ENCODE data around the gene SIK3.

SIK3 gene

GRCh38 chr11:116948391-116948790 is 149.8 kb downstream of the SIK3 start:
- H3K36me3 ChIP-seq (ENCODE audit: control insufficient read depth, insufficient read depth, low read length) = no peaks in the 10 kb centered on the region; the same call in 1 of the 2 replicates
- no peak overlapping the region for H3K4me3 ChIP-seq (replicated peaks; ENCODE audit: low read depth, low read length)

GRCh38 chr11:116946414-116946813 is 151.8 kb downstream of the SIK3 start:
- Histone ChIP-seq H3K36me3 (ENCODE audit: control insufficient read depth, insufficient read depth, low read length) (no peaks in the 10 kb centered on the region; the same call in 1 of the 2 replicates), H3K4me3 (replicated peaks; ENCODE audit: low read depth, low read length) (no peak overlapping the region), H3K27me3 (replicated peaks; ENCODE audit: control insufficient read depth, insufficient read depth, low read length) (no peaks in the 10 kb centered on the region)
- DNase-seq (ENCODE audit: extremely low read depth, insufficient read length) = no peak
- no peak for TF ChIP-seq CTCF (IDR thresholded peaks at IDR 0.05; ENCODE audit: insufficient read depth, low read length, poor library complexity, severe bottlenecking)

More at GRCh38 chr11:116948391-116948790, 149.8 kb downstream of the SIK3 start:
- no peak for DNase-seq (ENCODE audit: extremely low read depth, insufficient read length)
- H3K27me3 ChIP-seq (replicated peaks; ENCODE audit: control insufficient read depth, insufficient read depth, low read length) = no peaks in the 10 kb centered on the region
- no peak for TF ChIP-seq CTCF (IDR thresholded peaks at IDR 0.05; ENCODE audit: insufficient read depth, low read length, poor library complexity, severe bottlenecking)

- Histone ChIP-seq H3K27me3 (replicated peaks; ENCODE audit: control insufficient read depth, insufficient read depth, low read length) (no peaks in the 10 kb centered on the region), H3K4me3 (replicated peaks; ENCODE audit: low read depth, low read length) (no peak overlapping the region), H3K36me3 (ENCODE audit: control insufficient read depth, insufficient read depth, low read length) (no peaks in the 10 kb centered on the region; the same call in 1 of the 2 replicates)
- no peak for DNase-seq (ENCODE audit: extremely low read depth, insufficient read length)
- no peak for TF ChIP-seq CTCF (IDR thresholded peaks at IDR 0.05; ENCODE audit: insufficient read depth, low read length, poor library complexity, severe bottlenecking)
These were observed 158.7 kb downstream of the SIK3 start for GRCh38 chr11:116939499-116939898.

- no peak for DNase-seq (ENCODE audit: extremely low read depth, insufficient read length)
- H3K4me3 ChIP-seq (replicated peaks; ENCODE audit: low read depth, low read length) = no peak overlapping the region
- no peak for TF ChIP-seq CTCF (IDR thresholded peaks at IDR 0.05; ENCODE audit: insufficient read depth, low read length, poor library complexity, severe bottlenecking)
- H3K36me3 ChIP-seq (ENCODE audit: control insufficient read depth, insufficient read depth, low read length) = no peaks in the 10 kb centered on the region; the same call in 1 of the 2 replicates
- H3K27me3 ChIP-seq (replicated peaks; ENCODE audit: control insufficient read depth, insufficient read depth, low read length) = no peaks in the 10 kb centered on the region
These were observed 159.7 kb downstream of the SIK3 start for GRCh38 chr11:116938471-116939070.

GRCh38 chr11:116936754-116937446 is 161.3 kb downstream of the SIK3 start:
- H3K27me3 ChIP-seq (replicated peaks; ENCODE audit: control insufficient read depth, insufficient read depth, low read length) = no peaks in the 10 kb centered on the region
- H3K4me3 ChIP-seq (replicated peaks; ENCODE audit: low read depth, low read length) = no peak overlapping the region
- no peaks in the 10 kb centered on the region; the same call in 1 of the 2 replicates for H3K36me3 ChIP-seq (ENCODE audit: control insufficient read depth, insufficient read depth, low read length)
- no peak for DNase-seq (ENCODE audit: extremely low read depth, insufficient read length)
- no peak for TF ChIP-seq CTCF (IDR thresholded peaks at IDR 0.05; ENCODE audit: insufficient read depth, low read length, poor library complexity, severe bottlenecking)
